ACC112 (cell line): ENCODE data around the gene COL15A1.

Source experiments
- H2AFZ ChIP-seq: fragments of 200-600 bp; sonication (generic); one replicate; pipeline ENCODE4 v1.6.0; 2017; ENCODE audit warnings: antibody characterized with exemption, low read length; ENCODE audit not compliant: unreplicated experiment
- H3K27ac ChIP-seq: fragments of 200-600 bp; sonication (generic); 2 replicates; pipeline ENCODE4 v1.5.1; 2014; ENCODE audit warnings: low read depth, mild to moderate bottlenecking, antibody characterized with exemption, low read length, moderate library complexity
- H3K27me3 ChIP-seq: fragments of 200-600 bp; sonication (generic); 2 replicates; pipeline ENCODE4 v1.6.1; 2014; ENCODE audit warnings: mild to moderate bottlenecking, antibody characterized with exemption, low read length, moderate library complexity, mixed read lengths; ENCODE audit not compliant: insufficient read depth
- H3K36me3 ChIP-seq: fragments of 200-600 bp; sonication (generic); 2 replicates; pipeline ENCODE4 v1.6.1; 2016; ENCODE audit warnings: mild to moderate bottlenecking, antibody characterized with exemption, low read length, moderate library complexity, mixed read lengths; ENCODE audit not compliant: insufficient read depth
- H3K4me1 ChIP-seq: fragments of 200-600 bp; sonication (generic); one replicate; pipeline ENCODE4 v1.6.1; 2016; ENCODE audit warnings: low read length, mixed read lengths; ENCODE audit not compliant: insufficient read depth, unreplicated experiment, control insufficient read depth
- H3K4me3 ChIP-seq: fragments of 200-600 bp; sonication (generic); 2 replicates; pipeline ENCODE4 v1.5.1; 2014; ENCODE audit warnings: mild to moderate bottlenecking, low read depth, low read length
- H3K79me2 ChIP-seq: fragments of 200-600 bp; sonication (generic); one replicate; pipeline ENCODE4 v1.6.0; 2016; ENCODE audit warnings: low read length; ENCODE audit not compliant: control insufficient read depth, unreplicated experiment, insufficient read depth

The COL15A1 gene

DNA sequence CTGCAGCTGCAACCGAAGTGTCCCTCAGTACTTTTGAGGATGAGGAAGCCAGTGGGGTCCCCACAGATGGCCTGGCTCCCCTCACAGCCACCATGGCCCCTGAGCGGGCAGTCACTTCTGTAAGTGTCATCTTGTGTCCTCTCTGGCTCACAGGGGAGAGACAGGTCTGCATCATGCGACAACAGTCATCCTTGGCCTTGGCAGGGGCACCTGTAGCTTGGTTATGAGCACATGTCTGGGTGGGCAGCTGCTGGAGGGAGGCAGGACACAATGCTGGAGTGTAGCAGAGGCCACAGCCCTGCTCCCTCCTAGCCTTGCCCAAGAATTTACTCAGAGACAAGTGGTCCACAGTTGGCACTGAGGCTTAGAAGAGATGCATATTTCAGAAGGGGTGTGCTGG lies 71.7 kb downstream of the COL15A1 start:
- H3K36me3 ChIP-seq, result no peaks in the 10 kb centered on the region
- H3K4me1 ChIP-seq, result peaks cover 16% of the 10 kb centered on the region
- H3K4me3 ChIP-seq, result no peak overlapping the region
- H3K79me2 ChIP-seq, result no peaks in the 10 kb centered on the region
- no peaks in the 10 kb centered on the region for H3K27me3 ChIP-seq
- H3K27ac ChIP-seq, result no peak overlapping the region
- no peak overlapping the region for H2AFZ ChIP-seq

DNA sequence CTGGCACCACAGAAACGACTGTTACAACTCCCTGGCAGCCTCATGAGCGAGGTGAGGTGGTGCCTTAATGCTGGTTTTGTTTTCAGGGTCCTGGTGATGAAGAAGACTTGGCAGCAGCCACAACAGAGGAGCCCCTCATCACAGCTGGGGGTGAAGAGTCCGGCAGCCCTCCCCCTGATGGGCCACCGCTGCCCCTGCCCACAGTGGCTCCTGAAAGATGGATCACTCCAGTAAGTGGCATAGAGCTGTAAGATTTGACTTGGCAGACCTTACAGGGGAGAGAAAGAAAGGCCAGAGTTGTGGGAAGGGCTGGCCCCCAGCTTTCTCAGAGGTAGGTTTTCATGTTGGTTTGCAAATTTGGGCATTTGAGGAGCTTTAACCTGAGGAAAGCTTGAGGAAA lies 72.2 kb downstream of the COL15A1 start:
- H3K4me1 ChIP-seq, result peaks cover 19% of the 10 kb centered on the region
- H3K27ac ChIP-seq, result no peak overlapping the region
- no peak overlapping the region for H2AFZ ChIP-seq
- no peak overlapping the region for H3K4me3 ChIP-seq
- H3K27me3 ChIP-seq, result no peaks in the 10 kb centered on the region
- H3K79me2 ChIP-seq, result no peaks in the 10 kb centered on the region
- H3K36me3 ChIP-seq, result no peaks in the 10 kb centered on the region

DNA sequence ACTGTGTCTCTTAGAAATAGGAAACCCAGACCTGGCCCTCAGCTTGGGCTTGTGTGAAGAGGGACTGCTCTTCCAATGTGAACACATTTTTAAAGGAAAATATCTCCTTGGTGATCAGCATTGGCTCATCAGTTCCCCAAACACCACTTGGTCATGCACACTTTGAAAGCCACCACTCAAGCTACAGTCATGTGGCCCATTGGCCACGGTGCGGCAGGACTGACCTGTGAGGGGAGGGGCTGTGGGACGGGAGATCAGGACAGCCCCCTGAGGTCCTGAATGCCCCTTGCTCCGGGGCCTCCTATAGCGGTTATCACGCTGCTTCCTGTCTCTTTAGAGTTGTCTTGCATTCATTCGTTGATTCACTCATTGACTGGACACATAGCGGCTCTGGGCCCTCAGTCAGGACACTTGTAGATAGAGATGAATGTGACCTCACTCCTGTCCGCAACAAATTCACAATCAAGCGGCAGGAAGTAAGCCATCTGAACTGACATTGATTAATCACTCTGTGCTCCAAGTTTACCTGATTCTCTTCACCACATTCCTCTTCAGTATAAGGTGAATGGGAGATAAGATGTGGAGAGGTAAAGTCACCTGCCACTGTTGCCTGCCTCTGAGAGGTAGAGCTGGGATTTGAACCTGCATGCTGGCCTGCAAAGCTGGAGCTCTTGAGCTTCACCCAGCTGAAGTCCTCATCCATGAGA lies 73.1 kb downstream of the COL15A1 start:
- no peaks in the 10 kb centered on the region for H3K36me3 ChIP-seq
- H3K79me2 ChIP-seq, result no peaks in the 10 kb centered on the region
- no peaks in the 10 kb centered on the region for H3K27me3 ChIP-seq
- no peak overlapping the region for H3K4me3 ChIP-seq
- no peak overlapping the region for H3K27ac ChIP-seq
- H3K4me1 ChIP-seq, result peaks cover 19% of the 10 kb centered on the region
- no peak overlapping the region for H2AFZ ChIP-seq

DNA sequence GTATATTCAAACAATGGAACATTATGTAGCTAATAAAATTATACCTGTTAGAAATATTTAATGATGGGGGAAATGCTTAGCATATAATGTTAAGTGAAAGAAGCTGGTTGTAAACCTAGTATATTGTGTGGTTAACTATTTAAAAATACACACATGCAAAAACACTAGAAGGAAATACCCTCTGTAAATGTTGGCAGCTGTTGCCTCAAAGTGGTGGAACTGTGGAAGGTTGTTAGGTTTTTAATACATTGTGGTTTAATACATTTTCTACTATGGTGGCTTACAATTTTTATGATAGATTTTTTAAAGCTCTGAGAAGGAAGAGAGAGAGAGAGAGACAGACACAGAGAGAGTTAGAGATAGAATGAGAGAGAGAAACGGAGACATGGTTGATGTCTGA lies 74.9 kb downstream of the COL15A1 start:
- H3K27ac ChIP-seq, result peak overlapping the region; percentile 93
- no peaks in the 10 kb centered on the region for H3K27me3 ChIP-seq
- H2AFZ ChIP-seq, result no peak overlapping the region
- no peak overlapping the region for H3K4me3 ChIP-seq
- H3K4me1 ChIP-seq, result peaks cover 21% of the 10 kb centered on the region
- H3K36me3 ChIP-seq, result no peaks in the 10 kb centered on the region
- H3K79me2 ChIP-seq, result no peaks in the 10 kb centered on the region

DNA sequence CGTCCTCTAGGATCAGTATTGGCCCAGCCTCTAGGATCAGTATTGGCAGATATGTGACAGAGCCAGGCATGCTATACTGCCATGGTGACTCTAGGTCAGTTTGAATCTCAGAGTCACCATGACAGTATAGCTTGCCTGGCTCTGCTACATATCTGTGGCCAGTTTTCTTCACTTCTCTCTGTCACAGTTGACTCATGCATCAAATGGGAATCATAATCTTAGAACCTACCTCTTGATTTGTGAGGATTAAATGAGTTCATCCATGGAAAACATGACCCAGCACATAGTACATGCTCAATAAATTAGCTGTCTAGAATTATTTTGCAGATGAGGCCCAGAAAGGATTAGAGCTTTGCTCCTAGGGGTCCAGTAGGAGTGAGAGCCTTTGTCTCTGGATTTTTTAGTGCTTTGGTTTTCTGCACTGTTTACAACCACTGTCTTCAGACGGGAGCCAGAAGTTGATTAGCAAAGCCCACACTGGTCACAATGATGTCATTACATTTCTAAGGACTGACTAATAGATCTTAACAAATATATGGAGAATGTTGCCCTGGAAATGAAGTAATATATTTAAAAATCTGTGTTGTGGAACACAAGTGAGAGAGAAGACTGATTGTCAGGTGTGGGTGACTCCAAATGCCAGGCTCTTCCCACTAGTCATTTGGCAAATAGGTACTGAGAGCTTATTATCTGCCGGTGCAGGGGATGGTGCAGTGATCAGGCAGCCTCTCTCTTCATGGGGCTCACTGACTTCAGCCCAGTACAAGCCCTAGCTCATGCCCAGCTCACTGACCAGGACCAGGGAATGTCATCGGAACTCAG lies 76.0 kb downstream of the COL15A1 start:
- H3K27ac ChIP-seq, result peak overlapping the region; percentile 93
- no peak overlapping the region for H2AFZ ChIP-seq
- peaks cover 29% of the 10 kb centered on the region for H3K4me1 ChIP-seq
- H3K79me2 ChIP-seq, result no peaks in the 10 kb centered on the region
- no peak overlapping the region for H3K4me3 ChIP-seq
- H3K27me3 ChIP-seq, result no peaks in the 10 kb centered on the region
- no peaks in the 10 kb centered on the region for H3K36me3 ChIP-seq

DNA sequence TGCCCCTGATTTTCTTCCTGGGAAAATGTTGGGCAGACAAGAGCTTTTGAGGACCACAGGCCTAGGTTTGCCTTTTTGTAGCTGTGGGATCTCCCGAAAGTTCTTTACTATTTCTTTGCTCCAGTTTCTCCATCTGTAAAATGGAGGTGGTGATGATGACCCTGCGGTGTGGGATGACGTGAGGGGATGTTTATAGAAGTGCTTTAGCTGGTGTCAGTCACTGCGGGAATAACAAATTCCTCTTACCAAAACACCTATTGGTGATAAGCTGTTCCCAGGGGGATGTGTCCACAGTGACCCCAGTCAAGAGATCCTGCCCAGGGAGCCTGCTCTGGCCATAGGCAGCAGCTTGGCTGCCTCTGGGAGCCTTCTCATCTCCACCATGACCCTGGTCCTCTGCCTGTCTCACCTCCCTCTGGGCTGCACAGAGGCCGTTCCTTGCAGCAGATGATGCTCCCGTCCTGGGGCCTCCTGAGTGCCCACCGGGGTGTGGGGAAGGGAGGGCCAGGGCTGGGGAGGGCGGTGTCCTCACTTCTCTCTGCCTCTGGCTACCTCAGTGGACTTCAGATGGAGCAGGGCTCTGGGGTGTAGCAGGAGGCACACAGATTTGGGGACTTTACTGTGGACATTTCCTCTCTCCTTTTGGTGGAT lies 77.2 kb downstream of the COL15A1 start:
- Histone ChIP-seq H3K27me3 (no peaks in the 10 kb centered on the region), H3K27ac (peak overlapping the region; percentile 93; the same call in 1 of the 2 replicates), H3K36me3 (no peaks in the 10 kb centered on the region), H3K4me3 (no peak overlapping the region), H2AFZ (no peak overlapping the region), H3K79me2 (no peaks in the 10 kb centered on the region), H3K4me1 (peaks cover 34% of the 10 kb centered on the region)

DNA sequence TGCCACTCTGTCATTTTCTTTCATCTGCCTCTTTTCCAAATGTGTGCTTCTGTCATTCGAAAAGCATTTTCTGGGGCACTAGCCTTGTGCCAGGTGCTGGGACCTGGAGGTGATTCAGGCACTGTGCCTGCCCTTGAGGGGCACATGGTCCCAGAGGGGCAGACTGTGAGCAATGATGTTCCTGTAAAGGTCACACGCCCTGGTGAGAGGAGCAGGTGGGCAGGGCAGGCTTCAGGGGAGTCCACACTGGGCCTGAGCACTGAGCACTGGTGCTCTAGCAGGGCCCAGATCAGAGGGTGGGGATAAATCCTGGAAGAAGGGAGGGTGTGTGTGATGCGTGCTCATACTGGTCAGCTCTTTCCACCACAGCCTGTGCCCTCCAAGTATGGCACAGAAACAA lies 77.8 kb downstream of the COL15A1 start:
- Histone ChIP-seq H3K27me3 (no peaks in the 10 kb centered on the region), H2AFZ (no peak overlapping the region), H3K4me3 (no peak overlapping the region), H3K79me2 (no peaks in the 10 kb centered on the region), H3K4me1 (peaks cover 34% of the 10 kb centered on the region), H3K36me3 (no peaks in the 10 kb centered on the region), H3K27ac (no peak overlapping the region)

DNA sequence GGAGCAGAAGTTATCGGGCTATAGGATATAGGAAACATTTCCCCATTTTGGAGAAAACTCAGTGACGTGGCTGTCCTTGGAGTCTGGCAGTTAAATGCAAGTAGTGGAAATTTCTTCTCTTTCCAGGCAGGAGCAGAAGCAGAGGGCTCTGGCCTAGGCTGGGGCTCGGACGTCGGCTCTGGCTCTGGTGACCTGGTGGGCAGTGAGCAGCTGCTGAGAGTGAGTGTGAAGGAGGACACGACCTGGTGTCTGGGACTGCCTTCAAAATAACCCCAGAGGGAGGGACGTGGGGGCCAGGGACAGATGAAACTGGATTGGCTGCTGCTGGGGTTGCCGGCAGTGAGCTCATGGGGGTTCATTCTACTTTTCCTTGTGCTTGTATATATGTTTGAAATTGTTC lies 79.5 kb downstream of the COL15A1 start:
- H3K36me3 ChIP-seq, result no peaks in the 10 kb centered on the region

DNA sequence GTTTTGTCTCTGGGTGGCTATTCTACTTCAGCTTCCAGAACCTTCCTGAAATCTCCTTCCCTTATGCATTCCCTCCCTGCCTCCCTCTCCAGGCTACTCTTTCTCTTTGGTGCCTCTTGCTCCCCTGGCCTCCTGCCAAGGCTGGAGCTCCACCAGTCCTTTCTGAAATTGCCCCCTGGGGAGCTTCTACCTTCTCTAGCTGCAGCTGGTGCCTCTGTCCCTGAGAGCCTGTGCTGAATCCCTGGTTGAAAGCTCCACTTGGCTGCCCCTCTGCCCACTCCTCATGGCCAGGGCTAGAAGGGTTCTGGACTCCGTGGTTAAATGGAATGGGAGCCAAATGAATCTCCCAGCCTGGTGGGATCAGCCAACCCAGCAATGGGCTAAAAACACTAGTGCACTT lies 80.1 kb downstream of the COL15A1 start:
- Histone ChIP-seq H3K27me3 (no peaks in the 10 kb centered on the region), H3K36me3 (no peaks in the 10 kb centered on the region)

More for the DNA sequence above, 79.5 kb downstream of the COL15A1 start:
- no peaks in the 10 kb centered on the region for H3K79me2 ChIP-seq
- H3K4me1 ChIP-seq, result peaks cover 34% of the 10 kb centered on the region
- no peak overlapping the region for H3K27ac ChIP-seq
- H3K27me3 ChIP-seq, result no peaks in the 10 kb centered on the region
- H3K4me3 ChIP-seq, result no peak overlapping the region
- no peak overlapping the region for H2AFZ ChIP-seq

DNA sequence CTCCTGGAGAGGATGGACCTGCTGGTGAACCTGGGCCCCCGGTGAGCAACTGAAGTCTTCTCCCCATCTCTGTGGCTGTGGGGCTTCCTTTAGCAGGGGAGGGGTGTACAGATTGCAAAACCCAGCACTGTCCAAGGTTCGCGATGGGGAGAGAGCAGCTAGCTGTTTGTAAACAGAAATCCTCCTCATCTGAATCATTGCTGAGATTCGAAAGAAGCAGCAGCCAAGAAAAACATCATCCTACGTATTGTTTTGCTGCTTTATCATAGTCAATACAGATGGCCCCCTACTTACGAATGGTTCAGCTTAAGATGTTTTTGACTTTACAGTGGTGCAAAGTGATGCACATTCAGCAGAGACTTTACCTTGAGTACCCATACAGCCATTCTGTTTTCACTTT lies 81.3 kb downstream of the COL15A1 start:
- Histone ChIP-seq H2AFZ (no peak overlapping the region), H3K4me1 (peaks cover 34% of the 10 kb centered on the region), H3K27me3 (no peaks in the 10 kb centered on the region), H3K36me3 (no peaks in the 10 kb centered on the region), H3K27ac (no peak overlapping the region), H3K4me3 (no peak overlapping the region), H3K79me2 (no peaks in the 10 kb centered on the region)

More for the DNA sequence above, 80.1 kb downstream of the COL15A1 start:
- peaks cover 34% of the 10 kb centered on the region for H3K4me1 ChIP-seq
- no peak overlapping the region for H3K27ac ChIP-seq
- H3K79me2 ChIP-seq, result no peaks in the 10 kb centered on the region
- H2AFZ ChIP-seq, result no peak overlapping the region
- no peak overlapping the region for H3K4me3 ChIP-seq
